HL-60 (cell line): ENCODE measurements around the gene SLC35G1.

Experiments used
- DNase-seq, 2 experiments: peaks; one replicate each; pipeline ENCODE4 v3.0.0-alpha.2; 2010 to 2020; ENCODE audit warnings: low read depth in 1 of 2, low spot score in 1 of 2
- H3K27ac ChIP-seq: fragments of 250-450 bp; sonication (Bioruptor Pico); replicated peaks from 2 replicates; pipeline ENCODE4 v1.5.1; 2020; ENCODE audit warnings: mild to moderate bottlenecking, moderate library complexity
- H3K27me3 ChIP-seq: fragments of 250-450 bp; sonication (Bioruptor Pico); 2 replicates; pipeline ENCODE4 v1.5.1; 2021; ENCODE audit warnings: mild to moderate bottlenecking, moderate library complexity; ENCODE audit not compliant: insufficient read depth, poor library complexity, severe bottlenecking
- H3K4me3 ChIP-seq: replicated peaks from 2 replicates; pipeline ENCODE4 v1.5.1; 2011; ENCODE audit warnings: mild to moderate bottlenecking, control low read depth, low read length; ENCODE audit not compliant: insufficient read depth
- CTCF ChIP-seq: IDR thresholded peaks from one replicate; pipeline ENCODE4 v1.5.1; 2011; ENCODE audit warnings: low read length, control low read depth, inconsistent platforms; ENCODE audit not compliant: insufficient read depth
- GABPA ChIP-seq: IDR thresholded peaks from 2 replicates; pipeline ENCODE4 v1.6.1; 2012; ENCODE audit warnings: low read depth
- POLR2AphosphoS5 ChIP-seq: IDR thresholded peaks from 2 replicates; pipeline ENCODE4 v1.6.1; 2012; ENCODE audit warnings: low read depth
- REST ChIP-seq: IDR thresholded peaks from 2 replicates; pipeline ENCODE4 v1.6.1; 2012; ENCODE audit warnings: low read depth; ENCODE audit not compliant: insufficient replicate concordance
- SPI1 ChIP-seq: IDR thresholded peaks from 2 replicates; pipeline ENCODE4 v1.6.1; 2012; ENCODE audit warnings: low read depth, mild to moderate bottlenecking, borderline replicate concordance

Gene SLC35G1

GRCh38 chr10:93913706-93914105, 19.9 kb downstream of the SLC35G1 start:
- no peak overlapping the region for H3K4me3 ChIP-seq
- TF ChIP-seq CTCF (no peak), SPI1 (no peak), REST (no peak)
- no peak for DNase-seq
- no peak overlapping the region for H3K27ac ChIP-seq
- no peaks in the 10 kb centered on the region for H3K27me3 ChIP-seq

- Histone ChIP-seq H3K27me3 (no peaks in the 10 kb centered on the region), H3K4me3 (no peak overlapping the region), H3K27ac (no peak overlapping the region)
- TF ChIP-seq SPI1: no peak
- TF ChIP-seq CTCF: no peak
- TF ChIP-seq GABPA: no peak
- TF ChIP-seq REST: no peak
- no peak for TF ChIP-seq POLR2AphosphoS5
- no peak for DNase-seq
These were observed 21.8 kb downstream of the SLC35G1 start for GRCh38 chr10:93915598-93915997.

- no peak for DNase-seq
- Histone ChIP-seq H3K27ac (no peak overlapping the region), H3K27me3 (no peaks in the 10 kb centered on the region), H3K4me3 (no peak overlapping the region)
- peak; percentile 27 for TF ChIP-seq CTCF
- no peak for TF ChIP-seq GABPA
These were observed 22.7 kb downstream of the SLC35G1 start for GRCh38 chr10:93916257-93917063.

GRCh38 chr10:93917064-93917391, 23.2 kb downstream of the SLC35G1 start:
- Histone ChIP-seq H3K4me3 (no peak overlapping the region), H3K27me3 (no peaks in the 10 kb centered on the region), H3K27ac (no peak overlapping the region)
- no peak for TF ChIP-seq GABPA
- no peak for TF ChIP-seq CTCF
- TF ChIP-seq POLR2AphosphoS5: no peak
- no peak for TF ChIP-seq SPI1
- no peak for TF ChIP-seq REST
- DNase-seq: no peak
